GM06990 (cell line): ENCODE data around the gene SPRY4.
A peak's percentile ranks its signal among the peaks of the same experiment; 100 is the strongest.

Source experiments
- DNase-seq: peaks from one replicate; pipeline ENCODE4 v3.0.0-alpha.2; 2011; ENCODE audit not compliant: insufficient read length; ENCODE audit errors: extremely low read depth
- H3K27me3 ChIP-seq: replicated peaks from 2 replicates; pipeline ENCODE4 v1.6.0; 2011; ENCODE audit warnings: low read length; ENCODE audit not compliant: control insufficient read depth, insufficient read depth
- H3K36me3 ChIP-seq: 2 replicates; pipeline ENCODE4 v1.5.1; 2011; ENCODE audit warnings: low read length; ENCODE audit not compliant: control insufficient read depth, insufficient read depth
- H3K4me3 ChIP-seq: replicated peaks from 2 replicates; pipeline ENCODE4 v1.5.1; 2011; ENCODE audit warnings: low read depth, mild to moderate bottlenecking, control low read depth, low read length
- CTCF ChIP-seq: IDR thresholded peaks from 2 replicates; pipeline ENCODE4 v1.5.1; 2011; ENCODE audit warnings: low read length, control low read depth, mild to moderate bottlenecking, inconsistent platforms; ENCODE audit not compliant: insufficient read depth, poor library complexity, severe bottlenecking

The SPRY4 gene

GRCh38 chr5:142323480-142324135 is 1.2 kb downstream of the SPRY4 start:
- Histone ChIP-seq H3K4me3 (peak overlapping the region; percentile 74), H3K36me3 (no peaks in the 10 kb centered on the region), H3K27me3 (no peaks in the 10 kb centered on the region)
- no peak for DNase-seq
- no peak for TF ChIP-seq CTCF

GRCh38 chr5:142322747-142323479 is 1.9 kb downstream of the SPRY4 start:
- H3K27me3 ChIP-seq: no peaks in the 10 kb centered on the region
- no peak overlapping the region for H3K4me3 ChIP-seq
- TF ChIP-seq CTCF: no peak
- DNase-seq: no peak
- no peaks in the 10 kb centered on the region for H3K36me3 ChIP-seq

- DNase-seq: no peak
- no peak for TF ChIP-seq CTCF
- H3K27me3 ChIP-seq: no peaks in the 10 kb centered on the region
- no peak overlapping the region for H3K4me3 ChIP-seq
- H3K36me3 ChIP-seq: no peaks in the 10 kb centered on the region
Measured at GRCh38 chr5:142322403-142322746, 2.4 kb downstream of the SPRY4 start.

- no peak for TF ChIP-seq CTCF
- no peak for DNase-seq
- Histone ChIP-seq H3K27me3 (no peaks in the 10 kb centered on the region), H3K4me3 (no peak overlapping the region), H3K36me3 (no peaks in the 10 kb centered on the region)
Measured at GRCh38 chr5:142320851-142321560, 3.8 kb downstream of the SPRY4 start.

GRCh38 chr5:142320430-142320738 is 4.4 kb downstream of the SPRY4 start:
- Histone ChIP-seq H3K36me3 (no peaks in the 10 kb centered on the region), H3K4me3 (no peak overlapping the region), H3K27me3 (no peaks in the 10 kb centered on the region)
- no peak for TF ChIP-seq CTCF
- DNase-seq: no peak
